H9 (cell line): ENCODE results near the gene ZNF584. TPM values are rescaled to one million over a fixed set of nuclear protein-coding genes. Genes with fewer than 3 reads are reported as not detected.

Experiments used
- DNase-seq: peaks from one replicate; pipeline ENCODE4 v3.0.0-alpha.2; 2017
- H2AFZ ChIP-seq: one replicate; pipeline ENCODE4 v1.6.1; 2013; ENCODE audit warnings: mild to moderate bottlenecking, low read length, control low read depth, moderate library complexity
- H2AK5ac ChIP-seq: 2 replicates; pipeline ENCODE4 v1.6.1; 2013; ENCODE audit warnings: low read length, control low read depth, mixed read lengths; ENCODE audit not compliant: insufficient read length
- H2BK120ac ChIP-seq: one replicate; pipeline ENCODE4 v1.6.1; 2013; ENCODE audit warnings: low read depth, mild to moderate bottlenecking, low read length, control low read depth, inconsistent platforms; ENCODE audit not compliant: poor library complexity, severe bottlenecking
- H2BK12ac ChIP-seq: 2 replicates; pipeline ENCODE4 v1.6.1; 2013; ENCODE audit warnings: low read length, control low read depth, mixed read lengths, low read depth; ENCODE audit not compliant: insufficient read length
- H2BK15ac ChIP-seq: 2 replicates; pipeline ENCODE4 v1.6.1; 2013; ENCODE audit warnings: low read depth, low read length, control low read depth
- H2BK20ac ChIP-seq: one replicate; pipeline ENCODE4 v1.6.1; 2013; ENCODE audit warnings: low read depth, mild to moderate bottlenecking, low read length, control low read depth, inconsistent platforms; ENCODE audit not compliant: poor library complexity, severe bottlenecking
- H2BK5ac ChIP-seq: 2 replicates; pipeline ENCODE4 v1.6.1; 2013; ENCODE audit warnings: low read length, control low read depth, mixed read lengths; ENCODE audit not compliant: insufficient read length
- H3K14ac ChIP-seq: 2 replicates; pipeline ENCODE4 v1.6.1; 2013; ENCODE audit warnings: low read length, control low read depth; ENCODE audit not compliant: insufficient read depth
- H3K18ac ChIP-seq: 2 replicates; pipeline ENCODE4 v1.6.1; 2013; ENCODE audit warnings: low read depth, mild to moderate bottlenecking, mixed read lengths, low read length, control low read depth; ENCODE audit not compliant: insufficient read length
- H3K23ac ChIP-seq: 2 replicates; pipeline ENCODE4 v1.6.1; 2013; ENCODE audit warnings: low read length, control low read depth, mixed read lengths, low read depth; ENCODE audit not compliant: insufficient read length
- H3K23me2 ChIP-seq: 2 replicates; pipeline ENCODE4 v1.6.1; 2013; ENCODE audit warnings: low read depth, mild to moderate bottlenecking, mixed read lengths, low read length, control low read depth; ENCODE audit not compliant: insufficient read length, poor library complexity, severe bottlenecking
- H3K27ac ChIP-seq: 2 replicates; pipeline ENCODE4 v1.5.1; 2013; ENCODE audit warnings: low read length, control low read depth, mixed read lengths, low read depth; ENCODE audit not compliant: insufficient read length
- H3K27me3 ChIP-seq: 2 replicates; pipeline ENCODE4 v1.6.1; 2013; ENCODE audit warnings: low read length, control low read depth, inconsistent platforms; ENCODE audit not compliant: insufficient read depth
- H3K4ac ChIP-seq: 2 replicates; pipeline ENCODE4 v1.6.1; 2013; ENCODE audit warnings: low read depth, mild to moderate bottlenecking, control low read depth, inconsistent platforms, low read length, moderate library complexity
- H3K4me1 ChIP-seq: 2 replicates; pipeline ENCODE4 v1.6.1; 2013; ENCODE audit warnings: low read length, control low read depth, inconsistent platforms; ENCODE audit not compliant: insufficient read depth
- H3K4me2 ChIP-seq: 2 replicates; pipeline ENCODE4 v1.6.1; 2013; ENCODE audit warnings: low read length, control low read depth, mixed read lengths; ENCODE audit not compliant: insufficient read length, insufficient read depth
- H3K56ac ChIP-seq: 2 replicates; pipeline ENCODE4 v1.6.1; 2013; ENCODE audit warnings: low read depth, mild to moderate bottlenecking, mixed read lengths, low read length, control low read depth; ENCODE audit not compliant: insufficient read length
- H3K79me1 ChIP-seq: 2 replicates; pipeline ENCODE4 v1.6.1; 2013; ENCODE audit warnings: low read depth, mild to moderate bottlenecking, moderate library complexity, low read length, control low read depth, inconsistent platforms; ENCODE audit not compliant: insufficient read depth, poor library complexity, severe bottlenecking
- H3K79me2 ChIP-seq: 2 replicates; pipeline ENCODE4 v1.6.1; 2013; ENCODE audit warnings: low read length, control low read depth, inconsistent platforms; ENCODE audit not compliant: insufficient read depth
- H3K9ac ChIP-seq: 2 replicates; pipeline ENCODE4 v1.6.1; 2013; ENCODE audit warnings: low read length, control low read depth, mixed read lengths; ENCODE audit not compliant: insufficient read length; ENCODE audit errors: extremely low read depth
- H3K9me3 ChIP-seq: one replicate; pipeline ENCODE4 v1.6.1; 2013; ENCODE audit warnings: low read depth, low read length, inconsistent platforms; ENCODE audit not compliant: control insufficient read depth
- H3T11ph ChIP-seq: one replicate; pipeline ENCODE4 v1.6.1; 2013; ENCODE audit warnings: mild to moderate bottlenecking, low read length, control low read depth, inconsistent platforms
- H4K20me1 ChIP-seq: one replicate; pipeline ENCODE4 v1.6.1; 2013; ENCODE audit not compliant: control insufficient read depth, insufficient read length, insufficient read depth
- H4K5ac ChIP-seq: 2 replicates; pipeline ENCODE4 v1.6.1; 2013; ENCODE audit warnings: low read depth, mild to moderate bottlenecking, mixed read lengths, low read length, control low read depth; ENCODE audit not compliant: insufficient read length
- H4K8ac ChIP-seq: replicated peaks from 2 replicates; pipeline ENCODE4 v1.6.1; 2013; ENCODE audit warnings: low read length, control low read depth, mixed read lengths, low read depth; ENCODE audit not compliant: insufficient read length
- H4K91ac ChIP-seq: 2 replicates; pipeline ENCODE4 v1.6.1; 2013; ENCODE audit warnings: low read depth, mild to moderate bottlenecking, moderate library complexity, mixed read lengths, low read length, control low read depth; ENCODE audit not compliant: insufficient read length
- H3K27ac Mint-ChIP-seq, 3 experiments: 2 replicates in 2 of 3; 3 replicates in 1 of 3; pipeline ENCODE4 v1.8.0; 2020 to 2021; ENCODE audit warnings: mixed read lengths in 3 of 3, mild to moderate bottlenecking in 1 of 3, moderate library complexity in 1 of 3
- H3K27me3 Mint-ChIP-seq: 2 replicates; pipeline ENCODE4 v1.8.0; 2021; ENCODE audit warnings: low read depth, mild to moderate bottlenecking, moderate library complexity, mixed read lengths
- H3K36me3 Mint-ChIP-seq, 3 experiments: 2 replicates in 2 of 3; 3 replicates in 1 of 3; pipeline ENCODE4 v1.8.0; 2020 to 2021; ENCODE audit warnings: low read depth in 3 of 3, mixed read lengths in 3 of 3; ENCODE audit not compliant: insufficient read depth in 1 of 3
- H3K4me1 Mint-ChIP-seq, 2 experiments: 2 replicates each; pipeline ENCODE4 v1.8.0; 2020; ENCODE audit warnings: mixed read lengths in 2 of 2
- H3K4me3 Mint-ChIP-seq, 2 experiments: 2 replicates in 1 of 2; 3 replicates in 1 of 2; pipeline ENCODE4 v1.8.0; 2020 to 2021; ENCODE audit warnings: mild to moderate bottlenecking in 2 of 2, mixed read lengths in 2 of 2, moderate library complexity in 1 of 2
- H3K9me3 Mint-ChIP-seq, 2 experiments: 2 replicates in 1 of 2; 3 replicates in 1 of 2; pipeline ENCODE4 v1.8.0; 2020; ENCODE audit warnings: mild to moderate bottlenecking in 2 of 2, mixed read lengths in 2 of 2, moderate library complexity in 1 of 2
- CTCF ChIP-seq: fragments of 200-600 bp; sonication (generic); conservative IDR thresholded peaks from 3 replicates; pipeline ENCODE4 v1.8.0; 2021; ENCODE audit warnings: antibody characterized with exemption, mild to moderate bottlenecking
- WGBS: extraction: QIAGEN DNeasy Blood & Tissue Kit; methylation state at CpG from one replicate; pipeline ENCODE4 v1.1.7; 2013; ENCODE audit warnings: missing lambda C conversion rate, low lambda C conversion rate, mixed read lengths; ENCODE audit not compliant: insufficient read length; ENCODE audit errors: extremely low coverage; 5-methylcytosine and 5-hydroxymethylcytosine counted together
- total RNA-seq: library from RNA; stranded (reverse); gene quantifications from 2 replicates; pipeline ENCODE4 v1.2.1, GENCODE V29; 2021

Gene ZNF584
- total RNA-seq, 1 experiment from 2014 or later, result 7.4 TPM

GRCh38 chr19:58434217-58434616, 25.8 kb downstream of the ZNF584 start:
- no peak overlapping the region for H3K4me2 ChIP-seq
- H3K27me3 ChIP-seq, result no peaks in the 10 kb centered on the region
- no peaks in the 10 kb centered on the region for H3K79me2 ChIP-seq
- Mint-ChIP-seq H3K4me1 (peaks cover 0 to 3% of the 10 kb centered on the region in 2 experiments; a peak in 2 of 4 replicates), H3K27me3 (peaks cover 39% of the 10 kb centered on the region), H3K9me3 (peaks cover 92 to 96% of the 10 kb centered on the region in 2 experiments), H3K4me3 (no peak overlapping the region), H3K27ac (no peak overlapping the region), H3K36me3 (peaks cover 16 to 84% (median 71%) of the 10 kb centered on the region in 3 experiments)
- peaks cover 2% of the 10 kb centered on the region for H3K23me2 ChIP-seq
- H3K9ac ChIP-seq, result no peak overlapping the region
- no peak overlapping the region for H3K4ac ChIP-seq
- H2BK120ac ChIP-seq, result no peak overlapping the region
- no peak overlapping the region for H3T11ph ChIP-seq
- H2BK20ac ChIP-seq, result no peak overlapping the region
- no peak overlapping the region for H4K5ac ChIP-seq
- H3K56ac ChIP-seq, result no peak overlapping the region
- H3K4me1 ChIP-seq, result peaks cover 1% of the 10 kb centered on the region
- no peaks in the 10 kb centered on the region for H3K79me1 ChIP-seq
- no peak overlapping the region for H2BK12ac ChIP-seq
- H2AK5ac ChIP-seq, result no peak overlapping the region
- no peak for DNase-seq
- H3K9me3 ChIP-seq, result peaks cover 69% of the 10 kb centered on the region
- WGBS, result no CpG with 5 or more reads among the region's 2 CpGs
- H3K18ac ChIP-seq, result no peak overlapping the region
- no peak for TF ChIP-seq CTCF
- H2AFZ ChIP-seq, result no peak overlapping the region
- no peak overlapping the region for H3K14ac ChIP-seq
- H4K8ac ChIP-seq, result no peak overlapping the region
- H2BK15ac ChIP-seq, result no peak overlapping the region
- H4K91ac ChIP-seq, result no peak overlapping the region
- no peaks in the 10 kb centered on the region for H4K20me1 ChIP-seq
- H2BK5ac ChIP-seq, result no peak overlapping the region
- no peak overlapping the region for H3K23ac ChIP-seq
- no peak overlapping the region for H3K27ac ChIP-seq
